Cardiac fibroblast (primary cell): ENCODE data around the gene PHOX2A.

ENCODE experiments used
- DNase-seq, 2 donors: peaks; one replicate each; pipeline versions ENCODE4 v3.0.0 to v3.0.0-alpha.2; 2010; ENCODE audit warnings: low read depth in 2 of 2
- H3K4me3 ChIP-seq, 2 donors: replicated peaks in 1 of 2; 1 replicate in 1 of 2; 2 replicates in 1 of 2; pipeline ENCODE4 v1.5.1; 2011; ENCODE audit warnings: low read depth in 2 of 2, low read length in 2 of 2, mild to moderate bottlenecking in 2 of 2, moderate library complexity in 1 of 2
- TF ChIP-seq, protein P1 (sequence below): IDR thresholded peaks from one replicate; pipeline ENCODE4 v1.5.1; 2011; ENCODE audit warnings: low read depth, mild to moderate bottlenecking, low read length, inconsistent platforms

PHOX2A gene

DNA sequence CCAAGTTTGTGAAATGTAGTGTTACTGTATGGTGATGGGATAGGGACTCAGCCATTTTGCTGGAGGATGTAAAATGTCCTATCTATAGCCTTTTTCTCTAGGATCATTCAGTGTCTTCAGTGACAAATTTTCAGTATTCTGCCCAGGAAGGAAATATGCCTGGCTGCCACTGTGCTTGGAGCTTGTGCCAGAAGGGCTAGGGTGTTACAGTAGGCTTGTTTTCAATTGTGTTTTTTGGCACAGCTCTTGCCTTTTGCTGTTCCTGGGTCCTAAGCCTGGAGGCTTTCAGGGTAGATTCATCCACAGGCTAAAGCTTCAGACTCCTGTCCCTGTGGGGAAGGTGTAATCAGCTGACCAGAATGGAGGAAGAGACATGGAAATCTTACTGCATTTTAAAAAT is 22.0 kb upstream of the PHOX2A start:
- TF ChIP-seq, protein P1, sequence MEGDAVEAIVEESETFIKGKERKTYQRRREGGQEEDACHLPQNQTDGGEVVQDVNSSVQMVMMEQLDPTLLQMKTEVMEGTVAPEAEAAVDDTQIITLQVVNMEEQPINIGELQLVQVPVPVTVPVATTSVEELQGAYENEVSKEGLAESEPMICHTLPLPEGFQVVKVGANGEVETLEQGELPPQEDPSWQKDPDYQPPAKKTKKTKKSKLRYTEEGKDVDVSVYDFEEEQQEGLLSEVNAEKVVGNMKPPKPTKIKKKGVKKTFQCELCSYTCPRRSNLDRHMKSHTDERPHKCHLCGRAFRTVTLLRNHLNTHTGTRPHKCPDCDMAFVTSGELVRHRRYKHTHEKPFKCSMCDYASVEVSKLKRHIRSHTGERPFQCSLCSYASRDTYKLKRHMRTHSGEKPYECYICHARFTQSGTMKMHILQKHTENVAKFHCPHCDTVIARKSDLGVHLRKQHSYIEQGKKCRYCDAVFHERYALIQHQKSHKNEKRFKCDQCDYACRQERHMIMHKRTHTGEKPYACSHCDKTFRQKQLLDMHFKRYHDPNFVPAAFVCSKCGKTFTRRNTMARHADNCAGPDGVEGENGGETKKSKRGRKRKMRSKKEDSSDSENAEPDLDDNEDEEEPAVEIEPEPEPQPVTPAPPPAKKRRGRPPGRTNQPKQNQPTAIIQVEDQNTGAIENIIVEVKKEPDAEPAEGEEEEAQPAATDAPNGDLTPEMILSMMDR = no peak
- peak; percentile 11 to 13 for DNase-seq

DNA sequence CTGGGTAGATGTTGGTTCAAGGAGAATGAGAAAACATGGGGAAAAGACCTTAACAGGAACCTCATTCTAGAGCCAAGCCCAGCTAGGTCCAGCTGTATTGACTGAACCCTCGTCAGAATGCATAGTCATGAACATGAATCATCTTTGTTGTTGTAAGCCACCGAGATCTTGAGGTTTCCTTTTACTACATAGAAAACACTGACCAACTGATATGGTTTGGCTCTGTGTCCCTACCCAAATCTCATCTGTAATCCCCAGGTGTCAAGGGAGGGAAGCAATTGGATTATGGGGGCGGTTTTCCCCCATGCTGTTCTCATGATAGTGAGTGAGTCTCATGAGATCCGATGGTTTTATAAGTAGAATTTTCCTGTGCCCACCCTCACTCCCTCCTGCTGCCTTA is 19.4 kb upstream of the PHOX2A start:
- no peak overlapping the region for H3K4me3 ChIP-seq
- TF ChIP-seq, protein P1 = no peak
- DNase-seq = peak; percentile 35 to 83

More for the DNA sequence above, 22.0 kb upstream of the PHOX2A start:
- no peak overlapping the region for H3K4me3 ChIP-seq

DNA sequence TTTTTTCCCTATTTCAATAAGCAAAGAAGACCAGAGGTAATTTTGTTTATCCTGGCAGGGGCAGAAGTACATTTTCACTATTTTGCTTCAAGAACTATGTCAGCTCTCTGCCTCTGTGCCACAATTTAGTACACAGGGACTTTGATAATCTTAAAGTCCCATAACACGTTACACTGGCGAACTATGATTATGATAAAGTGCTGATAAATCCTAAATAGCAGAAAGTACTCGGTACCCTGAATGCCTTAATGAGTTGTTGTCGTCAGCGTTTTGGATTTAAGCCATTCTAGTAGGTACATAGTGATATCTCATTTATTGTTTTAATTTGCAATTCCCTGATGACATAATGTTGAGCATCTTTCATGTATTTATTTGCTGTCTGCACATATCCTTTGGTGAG is 16.6 kb upstream of the PHOX2A start:
- H3K4me3 ChIP-seq = no peak overlapping the region
- no peak for DNase-seq
- TF ChIP-seq, protein P1 = no peak

DNA sequence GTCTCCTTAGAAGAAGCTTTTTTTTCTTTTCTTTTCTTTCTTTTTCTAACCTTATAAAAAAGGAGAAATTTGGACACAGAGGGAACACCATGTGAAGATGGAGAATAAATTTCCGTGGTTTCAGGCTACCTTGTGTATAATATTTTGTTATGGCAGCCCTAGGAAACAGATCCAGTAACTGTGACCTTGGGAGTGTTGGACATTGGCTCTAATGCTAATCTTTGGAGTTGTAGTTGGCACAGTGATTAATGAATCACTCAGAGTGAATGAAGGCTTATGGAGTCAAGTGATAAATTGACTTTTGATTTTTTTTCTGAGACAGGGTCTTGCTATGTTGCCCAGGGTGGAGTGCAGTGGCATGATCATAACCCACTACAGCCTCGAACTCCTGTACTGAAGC is 15.5 kb upstream of the PHOX2A start:
- DNase-seq = no peak
- no peak overlapping the region for H3K4me3 ChIP-seq
- TF ChIP-seq, protein P1 = no peak

DNA sequence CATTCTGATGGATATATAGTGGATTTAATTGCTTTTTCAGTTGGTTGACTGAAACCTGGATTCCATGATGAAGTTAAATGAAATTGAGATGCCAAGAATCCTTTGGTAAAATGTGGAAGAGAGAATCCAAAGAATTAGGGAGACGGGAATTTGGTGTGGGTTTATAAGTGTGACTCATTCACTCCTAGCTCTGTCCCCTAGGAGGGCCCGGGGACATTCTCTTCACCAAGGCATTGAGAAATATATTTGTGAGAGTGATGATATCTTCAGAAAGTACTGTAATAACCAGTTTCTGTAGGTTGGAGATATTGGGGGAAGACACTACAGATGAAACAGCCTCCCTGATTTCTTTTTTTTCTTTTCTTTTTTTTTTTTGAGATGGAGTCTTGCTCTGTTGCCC is 13.6 kb upstream of the PHOX2A start:
- no peak for DNase-seq
- H3K4me3 ChIP-seq = no peak overlapping the region
- TF ChIP-seq, protein P1 = no peak

DNA sequence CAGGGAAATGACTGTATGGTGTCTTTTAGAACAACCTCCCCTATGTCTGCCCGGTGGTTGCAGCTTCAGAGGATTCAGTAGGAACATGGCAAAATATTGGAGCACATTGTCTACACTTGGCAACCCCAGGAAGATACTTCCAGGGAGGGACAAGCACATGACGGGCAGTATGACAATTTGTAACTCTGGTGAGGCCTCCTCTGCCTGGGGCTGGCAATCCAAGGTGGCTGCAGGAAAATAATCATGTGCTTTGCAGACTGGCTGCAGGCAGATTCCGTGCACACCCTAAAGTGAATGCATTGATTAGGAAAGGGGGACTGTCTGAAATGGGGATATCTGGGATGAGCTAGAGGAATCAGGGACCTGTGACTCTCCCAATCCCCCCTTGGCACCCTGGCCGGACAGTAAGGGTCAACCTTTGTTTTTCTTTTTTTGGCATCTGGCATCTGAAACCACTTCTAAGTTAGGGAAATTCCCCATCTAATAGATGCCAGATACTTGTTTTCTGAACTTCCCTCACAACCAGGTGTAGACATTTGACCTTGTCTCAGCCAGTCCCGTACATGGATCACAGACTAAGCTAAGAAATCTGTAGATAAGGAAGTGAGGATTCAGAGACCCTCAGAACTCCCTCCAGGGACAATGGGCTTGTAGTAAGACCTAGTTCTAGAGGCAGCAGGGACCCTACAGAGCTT is 10.5 kb upstream of the PHOX2A start:
- TF ChIP-seq, protein P1 = no peak
- no peak for DNase-seq
- no peak overlapping the region for H3K4me3 ChIP-seq

DNA sequence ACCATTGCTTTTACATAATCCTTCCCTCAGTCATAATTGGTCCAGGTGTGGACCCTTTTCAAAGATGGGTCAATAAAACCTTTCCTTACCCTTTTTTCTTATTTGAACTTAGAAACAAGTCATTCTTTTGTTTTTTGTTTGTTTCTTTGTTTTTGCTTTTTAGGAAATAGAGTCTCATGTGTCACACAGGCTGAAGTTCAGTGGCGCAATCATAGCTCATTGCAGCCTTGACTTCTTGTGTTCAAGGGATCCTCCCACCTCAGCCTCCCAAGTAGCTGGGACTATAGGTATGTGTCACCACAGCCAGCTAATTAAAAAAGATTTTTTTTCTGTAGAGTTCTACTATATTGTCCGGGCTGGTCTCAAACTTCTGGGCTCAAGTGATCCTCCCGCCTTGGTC is 9.4 kb upstream of the PHOX2A start:
- DNase-seq = no peak
- no peak overlapping the region for H3K4me3 ChIP-seq
- TF ChIP-seq, protein P1 = no peak
